GM11168 (cell line): ENCODE data around the gene VAV3.

Source experiments
- in situ Hi-C: fragments of 300-500 bp; cut with MboI; formaldehyde crosslinking; loops from one replicate; pipeline ENCODE4 v1.12.0; 2022; ENCODE audit warnings: low sequenced_read_pairs; ENCODE audit not compliant: unreplicated experiment

The VAV3 gene

DNA sequence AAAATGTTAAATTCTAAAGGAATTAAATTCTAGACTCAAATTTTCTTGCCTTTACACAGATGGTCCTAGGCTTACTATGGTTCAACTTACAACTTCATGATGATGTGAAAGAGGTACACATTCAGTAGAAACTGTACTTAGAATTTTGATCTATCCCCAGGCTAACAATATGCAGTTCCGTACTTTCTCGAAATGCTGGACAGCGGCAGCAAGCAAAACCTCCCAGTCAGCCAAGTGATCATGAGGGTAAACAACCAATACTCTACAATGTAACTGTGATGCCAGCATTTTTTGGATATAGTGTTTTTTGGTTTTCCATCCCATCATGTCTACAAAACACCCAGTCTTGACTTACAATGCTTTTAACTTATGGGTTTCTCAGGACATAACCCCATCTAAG is 25.7 kb downstream of the VAV3 start:
- in situ Hi-C loops = no loop called here

DNA sequence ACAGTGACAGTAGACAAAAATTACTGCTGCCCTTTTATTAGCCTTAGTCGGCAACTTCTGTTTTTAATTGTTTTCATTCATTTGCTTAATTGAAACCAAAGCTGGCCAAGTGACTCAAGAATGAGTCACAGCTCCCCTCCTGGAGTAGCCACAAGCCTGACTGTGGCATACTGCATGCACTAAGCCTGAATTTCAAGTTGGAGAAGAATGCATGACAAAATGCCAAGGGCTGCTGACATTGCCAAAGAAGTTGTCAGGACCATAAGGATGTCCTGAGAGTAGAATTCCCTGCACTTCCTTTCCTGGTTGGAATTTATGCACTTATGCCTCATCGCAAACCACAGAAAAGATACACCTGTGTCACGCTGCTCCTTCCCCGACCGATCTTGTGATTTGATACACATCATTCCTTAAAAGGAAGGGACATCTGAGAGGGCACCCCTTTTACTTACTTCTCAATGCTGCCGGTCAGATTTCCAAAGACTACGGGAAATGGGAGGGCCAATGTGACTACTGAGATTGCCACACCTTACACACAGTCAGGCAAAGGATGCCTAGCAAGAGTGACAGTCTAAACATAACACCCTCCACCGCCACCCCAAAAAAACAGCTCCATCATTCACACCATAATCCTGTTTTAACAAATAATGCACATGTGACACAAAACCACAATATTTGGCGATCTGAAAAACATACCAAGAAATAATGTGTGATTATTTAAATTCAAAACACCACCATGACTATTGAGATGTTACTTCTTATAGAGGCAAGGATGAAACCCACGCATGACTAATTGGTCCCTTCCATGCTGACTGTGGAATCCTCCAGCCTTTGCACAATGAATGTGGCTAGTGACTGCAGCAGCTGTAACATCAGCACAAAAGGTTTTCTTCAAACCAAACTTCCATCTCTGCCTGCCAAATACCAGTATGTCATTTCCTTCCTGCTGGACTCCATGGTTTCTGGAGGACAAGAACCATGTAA is 28.2 kb downstream of the VAV3 start:
- in situ Hi-C loops = no loop called here

DNA sequence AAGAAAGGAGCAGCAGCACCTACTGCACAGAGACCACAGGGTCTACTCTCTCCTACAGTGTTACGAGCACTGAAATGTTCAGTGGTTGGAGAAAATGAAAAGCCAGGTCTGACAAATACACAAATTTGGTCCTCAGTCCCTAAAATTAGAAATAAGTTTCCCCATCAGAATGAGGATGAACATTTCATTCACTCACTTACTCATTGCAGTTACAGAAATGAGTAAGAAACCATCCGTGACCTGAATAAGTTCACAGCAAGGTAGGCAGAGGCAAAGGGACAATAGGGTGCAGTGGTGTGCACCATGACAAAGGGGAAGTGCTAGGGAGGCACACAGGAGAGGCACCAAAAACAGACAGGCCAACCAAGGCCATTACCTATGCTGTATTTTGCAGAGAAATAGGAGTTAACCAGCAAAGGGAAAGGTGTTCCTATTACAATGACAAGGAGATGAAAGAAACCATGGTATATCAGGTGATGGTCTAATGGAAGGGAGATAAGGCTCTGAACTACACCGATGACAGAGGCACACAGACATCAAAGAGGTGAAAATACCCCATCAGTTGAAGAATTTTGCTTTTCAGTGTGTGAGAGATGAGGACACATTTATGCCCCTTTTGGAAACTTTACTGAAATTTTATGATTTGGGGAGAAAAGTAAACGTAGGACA is 29.4 kb downstream of the VAV3 start:
- in situ Hi-C loops = no loop called here

DNA sequence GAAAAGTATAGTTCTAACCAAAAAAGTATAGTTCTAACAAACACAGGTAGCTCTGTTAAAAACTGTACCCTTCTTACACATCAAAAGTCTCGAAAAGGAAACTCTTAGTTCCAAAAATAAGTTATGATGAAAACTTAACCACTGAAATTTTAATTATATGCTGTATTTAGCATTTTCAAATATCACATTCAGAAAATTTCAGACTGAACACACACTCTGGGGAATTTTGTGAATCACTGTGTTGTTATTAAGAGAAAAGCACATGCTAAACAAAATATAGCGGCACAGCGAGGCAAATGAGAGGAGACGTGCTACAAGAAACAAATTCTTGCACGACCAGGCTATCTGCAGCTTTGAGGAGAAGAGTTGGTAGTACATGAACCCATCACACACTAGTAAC is 30.4 kb downstream of the VAV3 start:
- in situ Hi-C loops = no loop called here

DNA sequence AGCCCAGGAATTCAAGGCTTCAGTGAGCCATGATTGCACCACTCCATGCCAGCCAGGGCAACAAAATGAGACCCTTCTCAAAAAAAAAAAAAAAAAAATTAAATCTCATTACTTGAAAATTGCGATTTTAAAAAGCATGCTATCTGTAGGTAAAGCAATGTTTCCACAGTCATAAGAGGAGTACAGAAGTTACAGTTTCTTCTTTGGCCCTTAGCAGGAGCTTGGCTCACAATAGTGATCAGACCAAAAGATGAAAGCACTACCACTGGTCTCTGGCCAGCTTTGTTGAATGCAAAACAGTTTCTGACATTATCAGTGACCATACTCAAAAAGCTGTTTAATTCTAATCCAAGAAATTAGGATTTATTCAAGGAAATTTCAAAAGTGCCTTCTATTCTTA is 31.2 kb downstream of the VAV3 start:
- in situ Hi-C loops = no loop called here

DNA sequence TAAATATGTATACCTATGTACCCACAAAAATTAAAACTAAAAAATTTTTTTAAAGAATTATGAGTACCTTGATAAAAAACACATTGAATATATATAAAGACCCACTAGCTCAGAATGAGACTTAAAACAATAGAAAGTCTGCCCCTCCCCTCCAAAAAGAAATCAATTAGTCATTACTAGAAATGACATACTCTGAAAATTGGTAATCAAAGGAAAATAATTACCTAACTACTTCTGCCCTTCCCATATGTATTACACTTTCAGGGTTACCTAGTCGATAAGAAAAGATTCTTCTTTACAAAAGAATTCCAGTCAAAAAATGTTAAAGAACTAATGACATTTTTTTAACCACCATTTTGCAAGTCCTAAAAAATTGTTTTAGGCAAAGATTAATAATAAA is 34.7 kb downstream of the VAV3 start:
- in situ Hi-C loops = no loop called here

DNA sequence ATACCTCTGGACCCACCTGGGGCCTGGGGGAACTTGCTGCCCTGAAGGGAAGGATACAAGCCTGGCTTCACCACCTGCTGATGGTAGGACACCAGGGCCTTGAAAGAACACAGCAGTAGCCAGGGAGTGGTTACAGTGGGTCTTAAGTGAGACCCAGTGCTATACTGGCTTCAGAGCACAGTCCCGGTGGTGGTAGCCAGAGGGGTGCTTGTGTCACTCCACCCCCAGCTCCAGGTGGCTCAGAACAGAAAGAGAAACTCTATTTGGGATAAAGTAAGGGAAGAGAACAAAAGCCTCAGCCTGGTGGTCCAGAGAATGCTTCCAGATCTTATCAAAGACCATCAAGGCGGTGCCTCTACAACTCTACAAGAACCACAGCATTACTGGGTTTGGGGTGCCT is 37.2 kb downstream of the VAV3 start:
- in situ Hi-C loops = no loop called here

DNA sequence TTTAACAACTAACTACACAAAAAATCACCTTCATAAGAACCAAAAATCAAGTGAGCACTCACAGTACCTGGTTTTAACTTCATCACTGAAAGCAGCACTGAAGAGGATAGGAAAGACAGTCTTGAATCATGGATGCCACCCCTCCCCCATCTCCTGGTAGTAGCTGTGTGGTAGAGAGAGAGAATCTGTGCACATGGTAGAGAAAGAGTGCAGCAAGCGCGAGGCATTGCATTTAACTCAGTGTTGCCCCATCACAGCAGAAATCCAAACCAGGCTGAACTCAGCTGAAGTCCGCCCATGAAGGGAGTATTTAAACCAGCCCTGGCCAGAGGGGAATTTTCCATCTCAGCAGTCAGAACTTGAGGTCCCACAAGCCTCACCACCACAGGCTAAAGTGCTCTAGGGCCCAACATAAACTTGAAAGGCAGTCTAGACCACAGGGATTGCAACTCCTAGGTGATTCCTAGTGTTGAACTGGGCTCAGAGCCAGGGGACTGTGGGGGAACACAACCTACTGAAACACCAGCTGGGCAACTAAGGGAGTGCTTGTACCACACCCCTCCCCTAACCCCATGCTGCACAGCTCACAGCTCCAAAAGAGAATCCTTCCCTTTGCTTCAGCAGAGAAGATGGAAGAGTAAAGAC is 38.4 kb downstream of the VAV3 start:
- in situ Hi-C loops = no loop called here

DNA sequence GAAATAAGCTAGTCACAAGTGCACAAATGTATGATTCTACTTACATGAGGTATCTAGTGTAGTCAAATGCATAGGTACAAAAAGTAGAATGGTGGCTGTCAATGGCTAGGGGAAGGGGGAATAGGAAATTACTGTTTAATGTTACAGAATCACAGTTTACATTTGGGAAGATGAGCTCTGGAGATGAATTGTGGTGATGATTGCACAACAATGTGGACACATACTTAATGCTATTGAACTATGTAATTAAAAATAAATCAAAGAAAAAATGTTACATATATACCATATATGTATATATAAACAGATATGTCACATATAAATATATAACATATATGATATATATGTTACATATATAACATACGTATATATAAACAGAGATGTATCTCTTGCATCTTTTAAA is 39.4 kb downstream of the VAV3 start:
- in situ Hi-C loops = no loop called here

DNA sequence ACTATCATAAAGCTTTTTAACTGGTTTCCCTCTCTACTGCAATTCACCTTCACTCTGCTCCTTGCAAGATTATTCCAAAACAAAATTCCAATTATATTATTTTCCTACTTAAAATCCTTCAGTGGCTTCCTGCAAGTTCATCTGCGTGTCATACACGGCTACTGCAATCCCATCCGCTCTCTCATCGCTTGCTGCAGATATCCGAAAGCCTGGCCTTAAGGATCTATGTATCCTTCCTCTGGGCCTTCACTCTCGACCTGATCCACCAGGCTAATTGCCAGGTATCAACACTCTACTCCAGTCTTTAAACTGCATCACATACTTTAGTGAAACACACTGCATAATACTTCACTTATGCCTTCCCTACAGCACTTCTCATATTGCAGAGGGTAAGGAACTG is 44.0 kb downstream of the VAV3 start:
- in situ Hi-C loops = no loop called here

DNA sequence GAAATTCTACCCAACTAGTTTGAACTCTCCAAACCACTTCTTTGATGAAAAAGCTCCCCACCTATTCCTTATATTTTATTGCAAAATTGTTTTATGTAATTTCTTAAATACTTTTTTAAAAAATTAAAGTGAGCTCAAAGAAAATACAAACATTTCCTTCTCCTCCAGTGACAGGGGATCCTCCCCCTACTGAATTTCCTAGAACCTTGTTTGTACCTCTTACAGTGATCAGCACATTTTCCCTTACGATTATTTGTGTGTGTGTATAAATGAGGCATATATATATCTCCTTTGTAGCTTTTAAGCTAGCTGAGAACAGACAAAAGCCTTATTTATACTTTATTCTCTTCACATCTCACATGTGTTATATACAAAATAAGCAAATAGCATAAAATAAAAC is 44.4 kb downstream of the VAV3 start:
- in situ Hi-C loops = no loop called here

DNA sequence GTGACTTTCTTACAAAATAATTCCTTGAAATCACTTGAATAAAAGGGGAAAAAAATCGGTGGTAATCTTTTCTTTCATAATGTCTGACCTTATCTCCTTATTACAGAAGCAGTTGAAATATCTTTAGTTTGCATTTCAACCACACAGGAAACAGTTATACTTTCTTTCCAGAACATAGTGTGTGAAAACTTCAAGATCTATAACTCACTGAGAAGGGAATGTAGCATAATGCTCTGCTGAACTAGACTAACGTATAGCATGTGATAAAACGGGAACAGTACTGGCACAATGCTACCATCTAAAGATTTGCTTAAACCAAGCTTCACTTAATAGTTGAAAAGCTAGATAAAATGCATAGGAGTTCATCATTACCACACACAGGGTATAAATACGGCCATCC is 45.0 kb downstream of the VAV3 start:
- in situ Hi-C loops = no loop called here

DNA sequence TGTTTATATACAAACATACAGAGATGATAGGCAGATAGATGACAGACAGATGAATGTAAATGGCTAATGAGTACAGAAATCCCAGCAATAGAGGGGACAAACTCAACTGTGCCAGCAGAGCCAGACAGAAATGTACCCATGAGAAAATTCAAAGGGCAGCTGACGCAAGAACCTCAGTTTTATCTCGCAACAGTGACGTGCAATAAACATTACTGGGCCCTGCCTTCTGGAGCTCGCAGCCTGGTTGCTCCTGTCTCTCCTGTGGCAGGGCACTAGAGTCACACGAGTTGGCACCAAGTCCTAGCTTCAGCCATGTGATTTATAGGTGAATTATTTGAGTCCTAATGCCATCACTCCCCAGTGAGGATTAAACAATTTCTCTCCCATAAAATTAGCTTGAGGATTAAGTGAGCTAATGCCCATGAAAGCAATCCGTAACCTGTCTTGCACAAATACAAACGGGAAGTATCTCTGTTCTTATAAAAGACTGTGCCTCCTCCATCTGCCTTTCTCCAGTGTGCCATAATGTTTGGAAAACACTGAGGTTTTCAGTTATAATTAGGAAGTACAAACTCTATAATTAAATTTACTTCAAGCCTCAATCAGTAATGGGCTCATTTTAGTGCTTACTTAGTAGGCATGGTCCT is 50.7 kb downstream of the VAV3 start:
- in situ Hi-C loops = no loop called here

DNA sequence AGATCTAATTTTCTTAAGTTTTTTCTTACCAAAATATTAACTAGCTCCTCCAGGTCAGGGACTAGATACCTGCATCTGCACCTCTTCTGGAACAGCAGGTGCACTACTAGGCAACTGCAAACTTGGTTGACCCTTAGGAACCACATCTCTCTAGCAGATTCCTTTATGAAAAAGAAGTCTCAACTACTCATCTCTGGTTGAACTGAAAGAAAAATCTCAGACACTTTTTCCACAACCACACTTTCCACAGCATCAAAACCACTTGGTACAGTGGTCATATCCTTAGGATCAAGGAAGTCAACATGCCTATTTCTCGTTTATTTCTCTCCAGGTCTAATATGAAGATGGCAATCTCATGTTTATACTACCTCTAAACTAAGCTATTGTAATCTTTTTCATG is 52.3 kb downstream of the VAV3 start:
- in situ Hi-C loops = no loop called here

DNA sequence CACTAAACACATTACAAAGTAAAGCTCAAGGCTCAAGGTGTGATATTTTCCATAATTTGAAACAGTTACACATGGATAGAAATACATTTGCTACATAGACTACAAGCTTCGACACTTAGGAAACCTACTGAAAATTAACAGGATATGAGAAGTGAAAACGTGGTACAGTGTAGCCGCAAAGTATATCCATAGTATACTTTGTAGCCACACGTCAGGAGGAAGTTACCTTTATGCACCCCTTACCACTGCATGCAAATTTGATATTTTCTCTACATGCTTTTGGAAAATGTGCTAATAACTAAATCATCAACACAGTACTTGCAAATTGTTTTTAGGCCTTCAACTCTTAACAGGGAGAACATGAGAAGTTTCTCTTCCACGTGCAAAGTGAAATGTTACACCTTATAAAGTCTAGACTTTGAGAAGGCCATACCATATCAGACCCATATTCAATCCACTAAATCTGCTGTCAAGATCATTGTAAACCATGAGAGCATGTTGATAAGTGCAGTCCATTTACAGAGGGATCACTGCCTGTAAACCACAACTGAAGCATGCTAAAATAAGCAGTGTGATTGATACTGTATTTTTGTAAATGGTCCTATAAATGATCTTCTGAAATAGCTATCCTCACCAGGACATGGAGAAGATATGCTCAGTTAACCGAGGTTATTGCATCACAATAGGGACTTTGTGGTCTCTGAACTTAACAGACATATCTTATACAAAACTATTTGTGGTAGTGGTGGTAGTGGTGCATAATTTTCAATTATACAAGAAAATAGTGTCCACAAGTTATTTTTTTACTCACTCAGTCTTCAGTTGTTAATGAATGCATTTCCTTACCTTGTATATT is 64.7 kb downstream of the VAV3 start:
- in situ Hi-C loops = no loop called here

DNA sequence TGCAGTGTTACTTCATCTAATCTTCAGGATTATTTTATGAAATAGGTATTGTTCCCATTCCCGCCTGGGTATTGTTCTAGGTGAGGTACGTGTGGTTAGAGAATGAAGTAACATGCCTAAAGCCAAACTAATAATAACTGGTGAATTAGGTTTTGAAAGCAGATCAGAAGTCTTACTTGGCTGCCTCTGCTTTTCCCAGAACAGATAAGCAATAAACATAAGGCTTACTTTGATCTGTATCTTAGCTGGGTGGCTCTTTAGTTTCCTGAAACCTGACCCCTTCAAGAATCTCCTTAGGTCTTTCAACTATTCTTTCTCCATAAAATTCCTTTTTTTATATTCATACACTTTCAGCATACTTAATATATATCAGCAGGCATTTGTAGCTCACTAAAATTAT is 65.3 kb downstream of the VAV3 start:
- in situ Hi-C loops = no loop called here

DNA sequence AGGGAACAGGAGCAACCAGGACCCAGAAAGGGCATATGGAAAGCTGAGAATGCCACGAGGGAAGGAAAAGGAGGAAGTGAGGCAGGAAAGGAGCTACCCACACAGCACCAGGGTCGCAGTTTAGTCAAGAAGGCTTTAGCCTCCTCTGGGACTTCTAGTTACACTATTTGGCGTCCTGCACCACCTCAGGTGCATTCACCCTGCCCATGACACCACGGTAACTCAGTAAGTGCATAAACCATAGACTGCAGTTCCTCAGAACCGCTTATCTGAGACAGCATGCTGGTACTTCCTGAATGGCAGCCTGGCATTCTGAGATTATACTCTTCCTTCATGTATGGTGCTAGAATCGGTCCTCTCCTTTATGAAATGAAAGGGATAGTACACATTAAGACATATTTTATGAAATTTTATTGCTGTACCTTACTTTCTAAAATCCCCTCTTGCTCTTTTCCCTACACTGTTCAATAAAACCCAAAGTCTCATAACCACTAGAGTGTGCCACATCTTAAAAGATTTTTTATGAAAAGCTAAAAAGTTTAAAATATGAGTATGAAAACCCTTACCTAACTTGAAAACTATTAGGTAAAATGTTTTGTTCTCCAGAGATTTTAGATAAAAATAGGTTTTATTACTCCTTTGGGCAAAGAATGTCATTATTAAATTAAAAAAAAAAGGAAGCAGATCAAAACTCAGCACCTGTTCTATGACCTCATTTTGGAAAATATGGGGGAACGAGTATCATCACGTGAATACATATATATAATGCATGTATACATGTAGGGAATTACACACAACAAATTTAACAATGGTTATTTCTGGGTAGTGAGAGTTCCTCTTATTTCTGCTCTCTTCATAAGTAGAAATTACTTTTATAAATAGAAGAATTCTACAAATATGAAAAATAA is 67.3 kb downstream of the VAV3 start:
- in situ Hi-C loops = no loop called here

DNA sequence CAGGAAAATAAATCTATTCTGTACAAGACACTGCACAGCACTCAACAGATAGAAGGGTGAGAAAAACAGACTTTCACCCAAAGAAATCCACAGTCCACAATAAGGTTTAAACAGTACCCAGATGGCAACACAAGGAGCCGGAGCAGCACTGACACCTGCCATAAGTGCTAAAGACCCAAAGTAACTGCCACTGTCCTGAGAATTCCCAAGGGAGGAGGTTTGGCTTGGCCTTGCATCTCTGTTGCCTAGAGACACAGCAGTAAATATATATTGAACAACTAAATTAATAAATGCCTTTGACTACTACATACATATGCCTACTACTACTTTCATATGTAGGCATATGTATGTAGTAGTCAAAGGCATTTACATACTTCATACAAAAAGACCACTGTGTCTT is 68.0 kb downstream of the VAV3 start:
- in situ Hi-C loops = no loop called here

DNA sequence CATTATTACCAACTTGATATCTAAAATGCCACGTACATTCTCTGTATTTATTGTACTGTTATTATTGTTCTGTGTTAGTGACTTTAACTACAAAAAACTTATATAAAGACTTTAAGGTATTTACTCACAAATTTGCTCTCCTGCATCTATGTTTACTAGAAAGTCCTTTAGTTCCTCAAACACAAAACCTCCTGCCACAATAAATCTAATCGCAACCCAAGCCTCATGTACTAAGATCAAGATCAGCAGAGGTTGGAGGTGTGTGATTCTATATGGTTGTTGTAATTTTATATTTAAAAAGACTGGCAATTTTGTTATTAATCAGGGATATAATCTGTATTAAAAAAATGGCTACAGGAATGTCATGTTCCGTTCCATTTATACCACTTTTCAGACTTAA is 68.6 kb downstream of the VAV3 start:
- in situ Hi-C loops = no loop called here
